Neuronal stem cell (in vitro differentiated cells): ENCODE measurements around the gene DRD1.
A peak's percentile ranks its signal among the peaks of the same experiment; 100 is the strongest.

Source experiments
- DNase-seq: peaks from one replicate; pipeline ENCODE4 v3.0.0-alpha.2; 2013; ENCODE audit warnings: low spot score
- H2AFZ ChIP-seq: one replicate; pipeline ENCODE4 v1.6.1; 2013; ENCODE audit warnings: mild to moderate bottlenecking, low read length, inconsistent platforms
- H2AK5ac ChIP-seq: 2 replicates; pipeline ENCODE4 v1.6.1; 2013; ENCODE audit warnings: low read depth, mild to moderate bottlenecking, inconsistent platforms, low read length, moderate library complexity, mixed read lengths
- H2BK120ac ChIP-seq: 2 replicates; pipeline ENCODE4 v1.6.1; 2013; ENCODE audit warnings: low read depth, mild to moderate bottlenecking, inconsistent platforms, low read length, moderate library complexity, mixed read lengths
- H2BK12ac ChIP-seq: one replicate; pipeline ENCODE4 v1.6.1; 2013; ENCODE audit warnings: low read length, inconsistent platforms
- H2BK15ac ChIP-seq: 2 replicates; pipeline ENCODE4 v1.6.1; 2013; ENCODE audit warnings: mild to moderate bottlenecking, low read length, inconsistent platforms, mixed read lengths
- H2BK5ac ChIP-seq: one replicate; pipeline ENCODE4 v1.6.1; 2013; ENCODE audit warnings: inconsistent platforms, mild to moderate bottlenecking, low read length, moderate library complexity
- H3K14ac ChIP-seq: one replicate; pipeline ENCODE4 v1.6.1; 2013; ENCODE audit warnings: low read length, inconsistent platforms
- H3K18ac ChIP-seq: 2 replicates; pipeline ENCODE4 v1.6.1; 2013; ENCODE audit warnings: low read length, inconsistent platforms
- H3K23ac ChIP-seq: 2 replicates; pipeline ENCODE4 v1.6.1; 2013; ENCODE audit warnings: low read depth, mild to moderate bottlenecking, mixed read lengths, low read length, inconsistent platforms; ENCODE audit not compliant: poor library complexity
- H3K27ac ChIP-seq: replicated peaks from 3 replicates; pipeline ENCODE4 v1.5.1; 2013; ENCODE audit warnings: low read length, inconsistent platforms
- H3K27me3 ChIP-seq, 3 experiments: 2 replicates each; pipeline ENCODE4 v1.6.1; 2013; ENCODE audit warnings: low read length in 3 of 3, mild to moderate bottlenecking in 2 of 3, inconsistent platforms in 1 of 3, low read depth in 1 of 3, mixed read lengths in 1 of 3, moderate library complexity in 1 of 3; ENCODE audit not compliant: control insufficient read depth in 3 of 3, insufficient read depth in 3 of 3
- H3K36me3 ChIP-seq, 2 donors: replicated peaks in 1 of 2; 2 replicates each; pipeline ENCODE4 v1.6.1; 2013; ENCODE audit warnings: low read length in 2 of 2; ENCODE audit not compliant: control insufficient read depth in 2 of 2, insufficient read depth in 2 of 2
- H3K4ac ChIP-seq: 2 replicates; pipeline ENCODE4 v1.6.1; 2013; ENCODE audit warnings: inconsistent platforms, mild to moderate bottlenecking, low read length, moderate library complexity
- H3K4me1 ChIP-seq, 2 donors: 1 replicate in 1 of 2; 2 replicates in 1 of 2; pipeline ENCODE4 v1.6.1; 2013; ENCODE audit warnings: low read length in 2 of 2, low read depth in 1 of 2; ENCODE audit not compliant: control insufficient read depth in 2 of 2, insufficient read depth in 1 of 2
- H3K4me2 ChIP-seq: one replicate; pipeline ENCODE4 v1.6.1; 2013; ENCODE audit warnings: mild to moderate bottlenecking, low read length, inconsistent platforms; ENCODE audit not compliant: insufficient read depth, poor library complexity, severe bottlenecking
- H3K4me3 ChIP-seq, 2 donors: 2 replicates each; pipeline ENCODE4 v1.5.1; 2013; ENCODE audit warnings: low read length in 2 of 2, mild to moderate bottlenecking in 2 of 2, inconsistent platforms in 1 of 2, moderate library complexity in 1 of 2
- H3K79me1 ChIP-seq: one replicate; pipeline ENCODE4 v1.6.1; 2013; ENCODE audit warnings: low read depth, mild to moderate bottlenecking, inconsistent platforms, low read length, moderate library complexity
- H3K9ac ChIP-seq: one replicate; pipeline ENCODE4 v1.6.1; 2013; ENCODE audit warnings: mild to moderate bottlenecking, low read depth, low read length, inconsistent platforms; ENCODE audit not compliant: poor library complexity
- H3K9me3 ChIP-seq, 2 donors: replicated peaks in 1 of 2; 2 replicates each; pipeline versions ENCODE3 to v1.6.1; 2013; ENCODE audit warnings: low read length in 2 of 2, mild to moderate bottlenecking in 2 of 2, inconsistent platforms in 1 of 2, low read depth in 1 of 2, mixed read lengths in 1 of 2, moderate library complexity in 1 of 2; ENCODE audit not compliant: control insufficient read depth in 2 of 2, insufficient read depth in 1 of 2
- H4K8ac ChIP-seq: one replicate; pipeline ENCODE4 v1.6.1; 2013; ENCODE audit warnings: low read depth, mild to moderate bottlenecking, inconsistent platforms, low read length, moderate library complexity
- H4K91ac ChIP-seq: one replicate; pipeline ENCODE4 v1.6.1; 2013; ENCODE audit warnings: low read length, low read depth, mild to moderate bottlenecking, inconsistent platforms; ENCODE audit not compliant: poor library complexity
- WGBS, 2 donors: extraction: QIAGEN DNeasy Blood & Tissue Kit; methylation state at CpG; one replicate each; pipeline ENCODE4 v1.1.7; 2013; ENCODE audit warnings: missing lambda C conversion rate in 2 of 2, mixed read lengths in 1 of 2; ENCODE audit not compliant: insufficient read length in 2 of 2, insufficient replicate concordance in 1 of 2; ENCODE audit errors: extremely low coverage in 2 of 2; 5-methylcytosine and 5-hydroxymethylcytosine counted together

The DRD1 gene

GRCh38 chr5:175460552-175460951 is 16.6 kb upstream of the DRD1 start:
- H3K18ac ChIP-seq = no peak overlapping the region
- peaks cover 0 to 13% (median 0%) of the 10 kb centered on the region in 3 experiments for H3K27me3 ChIP-seq
- H4K8ac ChIP-seq = no peak overlapping the region
- H3K23ac ChIP-seq = no peak overlapping the region
- no peak overlapping the region for H3K9ac ChIP-seq
- H2BK120ac ChIP-seq = no peak overlapping the region
- no peak overlapping the region for H3K4me2 ChIP-seq
- H4K91ac ChIP-seq = no peak overlapping the region
- no peak overlapping the region for H2AK5ac ChIP-seq
- no peaks in the 10 kb centered on the region for H3K9me3 ChIP-seq
- H2BK12ac ChIP-seq = no peak overlapping the region
- H2BK5ac ChIP-seq = no peak overlapping the region
- H3K79me1 ChIP-seq = no peaks in the 10 kb centered on the region
- no peaks in the 10 kb centered on the region for H3K36me3 ChIP-seq
- H2AFZ ChIP-seq = no peak overlapping the region
- no peak overlapping the region for H3K4ac ChIP-seq
- no peak for DNase-seq
- peaks cover 1 to 3% of the 10 kb centered on the region in 2 donors for H3K4me1 ChIP-seq
- H3K27ac ChIP-seq = no peak overlapping the region
- no peak overlapping the region for H3K4me3 ChIP-seq
- no CpG with 5 or more reads among the region's 2 CpGs for WGBS, 2 donors
- no peak overlapping the region for H3K14ac ChIP-seq
- H2BK15ac ChIP-seq = no peak overlapping the region

- no peak for DNase-seq
- Histone ChIP-seq H2BK120ac (no peak overlapping the region), H3K9ac (no peak overlapping the region), H3K27me3 (peaks cover 0 to 13% (median 0%) of the 10 kb centered on the region in 3 experiments), H4K91ac (no peak overlapping the region), H3K36me3 (no peaks in the 10 kb centered on the region), H3K27ac (no peak overlapping the region), H2AK5ac (no peak overlapping the region), H3K23ac (no peak overlapping the region), H2BK12ac (no peak overlapping the region), H3K79me1 (no peaks in the 10 kb centered on the region), H3K14ac (no peak overlapping the region), H3K4me1 (peaks cover 1 to 3% of the 10 kb centered on the region in 2 donors), H3K4ac (no peak overlapping the region), H3K4me2 (no peak overlapping the region), H4K8ac (no peak overlapping the region), H3K9me3 (no peaks in the 10 kb centered on the region), H3K18ac (no peak overlapping the region), H3K4me3 (no peak overlapping the region), H2BK15ac (no peak overlapping the region), H2BK5ac (no peak overlapping the region), H2AFZ (no peak overlapping the region)
- WGBS, 2 donors = no CpG with 5 or more reads among the region's 7 CpGs
Measured at GRCh38 chr5:175460126-175460525, 16.1 kb upstream of the DRD1 start.

- Histone ChIP-seq H3K23ac (no peak overlapping the region), H4K91ac (no peak overlapping the region), H2BK15ac (no peak overlapping the region), H3K9me3 (no peaks in the 10 kb centered on the region), H2BK5ac (no peak overlapping the region), H3K9ac (no peak overlapping the region), H3K4me1 (peaks cover 0 to 3% of the 10 kb centered on the region in 2 donors), H3K4me3 (no peak overlapping the region), H3K18ac (no peak overlapping the region), H3K14ac (no peak overlapping the region), H2AK5ac (no peak overlapping the region), H2BK12ac (no peak overlapping the region), H3K4me2 (no peak overlapping the region), H2BK120ac (no peak overlapping the region), H3K36me3 (no peaks in the 10 kb centered on the region), H3K79me1 (no peaks in the 10 kb centered on the region), H4K8ac (no peak overlapping the region), H3K27ac (no peak overlapping the region), H3K27me3 (peaks cover 0 to 10% (median 0%) of the 10 kb centered on the region in 3 experiments), H3K4ac (no peak overlapping the region), H2AFZ (no peak overlapping the region)
- no peak for DNase-seq
- WGBS, 2 donors = no CpG with 5 or more reads among the region's 1 CpG
Measured at GRCh38 chr5:175457466-175457865, 13.5 kb upstream of the DRD1 start.

GRCh38 chr5:175456105-175456742 is 12.2 kb upstream of the DRD1 start:
- Histone ChIP-seq H2BK120ac (no peak overlapping the region), H3K4me1 (peaks cover 0 to 3% of the 10 kb centered on the region in 2 donors), H3K4ac (no peak overlapping the region), H4K8ac (no peak overlapping the region), H3K23ac (no peak overlapping the region), H2BK12ac (no peak overlapping the region), H3K18ac (no peak overlapping the region), H2AK5ac (no peak overlapping the region), H3K27me3 (peaks cover 0 to 16% (median 0%) of the 10 kb centered on the region in 3 experiments), H3K9ac (no peak overlapping the region), H3K27ac (no peak overlapping the region), H3K14ac (no peak overlapping the region), H3K4me2 (no peak overlapping the region), H3K9me3 (no peaks in the 10 kb centered on the region), H3K4me3 (no peak overlapping the region), H2BK15ac (no peak overlapping the region), H3K36me3 (no peaks in the 10 kb centered on the region), H2AFZ (peak overlapping the region; percentile 61), H2BK5ac (no peak overlapping the region), H4K91ac (no peak overlapping the region), H3K79me1 (no peaks in the 10 kb centered on the region)
- DNase-seq = no peak
- WGBS, 2 donors = no CpG with 5 or more reads among the region's 11 CpGs
